ENCODE measurements around the gene FKBP1C. TPM values are rescaled to one million over a fixed set of nuclear protein-coding genes. Genes with fewer than 3 reads are reported as not detected.
"Not testable (repeated sequence)": the region's sequence is repeated elsewhere in the genome, so short reads cannot be mapped to it uniquely, and the experiment has no call there.

FKBP1C gene
- polyA plus RNA-seq: under 1 TPM in 1 of 3 donors, not detected in 2; 0.21 TPM

DNA sequence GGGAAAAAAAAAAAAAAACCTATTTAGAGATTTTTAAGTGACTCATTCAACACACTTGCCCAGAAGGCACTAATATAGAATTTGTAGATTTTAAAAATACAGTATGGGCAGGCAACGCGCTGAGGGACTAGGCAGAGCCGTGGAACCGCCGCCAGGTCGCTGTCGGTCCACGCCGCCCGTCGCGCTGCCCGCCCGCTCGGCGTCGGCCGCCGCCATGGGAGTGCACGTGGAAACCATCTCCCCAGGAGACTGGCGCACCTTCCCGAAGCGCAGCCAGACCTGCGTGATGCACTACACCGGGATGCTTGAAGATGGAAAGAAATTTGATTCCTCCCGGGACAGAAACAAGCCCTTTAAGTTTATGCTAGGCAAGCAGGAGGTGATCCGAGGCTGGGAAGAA, at the start of gene FKBP1C:
Gene FKBP1C (plus strand): TSS at position 127 of the 400 bp plus-strand sequence.
- peaks cover 7 to 35% (median 24%) of the 10 kb centered on the region in 6 donors for H3K9me3 Mint-ChIP-seq
- H3K27me3 Mint-ChIP-seq (ENCODE audit: low read depth in 3 of 3); H3K4me1 Mint-ChIP-seq; H3K4me3 Mint-ChIP-seq; H3K27ac Mint-ChIP-seq; DNase-seq; H3K36me3 Mint-ChIP-seq: not testable (repeated sequence)

DNA sequence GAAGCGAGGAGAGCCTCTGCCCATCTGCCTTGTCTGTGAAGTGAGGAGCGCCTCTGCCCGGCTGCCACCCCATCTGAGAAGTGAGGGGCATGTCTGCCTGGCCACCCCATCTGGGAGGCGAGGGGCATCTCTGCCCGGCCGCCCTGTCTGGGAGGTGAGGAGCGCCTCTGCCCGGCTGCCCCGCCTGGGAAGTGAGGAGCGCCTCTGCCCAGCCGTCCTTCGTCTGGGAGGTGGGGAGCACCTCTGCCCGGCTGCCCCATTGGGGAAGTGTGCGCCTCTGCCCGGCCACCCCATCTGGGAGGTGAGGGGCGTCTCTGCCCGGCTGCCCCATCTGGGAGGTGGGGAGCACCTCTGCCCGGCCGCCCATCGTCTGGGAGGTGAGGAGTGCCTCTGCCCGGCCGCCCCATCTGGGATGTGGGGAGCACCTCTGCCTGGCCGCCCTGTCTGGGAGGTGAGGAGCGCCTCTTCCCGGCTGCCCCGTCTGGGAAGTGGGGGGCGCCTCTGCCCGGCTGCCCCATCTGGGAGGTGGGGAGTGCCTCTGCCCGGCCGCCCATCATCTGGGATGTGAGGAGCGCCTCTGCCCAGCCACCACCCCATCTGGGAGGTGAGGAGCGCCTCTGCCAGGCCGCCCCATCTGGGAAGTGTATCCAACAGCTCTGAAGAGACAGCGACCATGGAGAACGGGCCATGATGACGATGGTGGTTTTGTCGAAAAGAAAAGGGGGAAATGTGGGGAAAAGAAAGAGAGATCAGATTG, 47.0 kb upstream of the FKBP1C start:
- H3K4me1 Mint-ChIP-seq; H3K27me3 Mint-ChIP-seq (ENCODE audit: low read depth in 3 of 3); H3K27ac Mint-ChIP-seq; H3K4me3 Mint-ChIP-seq; DNase-seq; H3K36me3 Mint-ChIP-seq: not testable (repeated sequence)
- H3K9me3 Mint-ChIP-seq: peaks cover 7 to 36% (median 18%) of the 10 kb centered on the region in 6 donors

DNA sequence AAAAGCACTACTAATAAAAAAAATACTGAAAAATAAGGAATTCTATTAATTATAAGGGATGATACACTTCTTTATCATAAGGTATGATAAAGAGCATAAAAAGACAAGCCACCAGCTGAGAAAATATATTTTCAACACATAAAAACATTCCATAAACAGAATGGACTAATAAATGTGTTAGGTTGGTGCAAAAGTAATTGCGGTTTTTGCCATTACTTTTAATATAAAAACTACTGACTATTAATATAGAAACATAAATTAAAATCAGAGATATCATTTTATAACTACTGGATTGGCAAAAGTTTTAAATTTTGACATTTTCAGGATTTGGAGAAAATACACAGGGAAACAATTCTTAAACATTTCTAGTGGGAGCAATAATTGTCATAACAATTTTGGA, 37.1 kb upstream of the FKBP1C start:
- H3K36me3 Mint-ChIP-seq: no peaks in the 10 kb centered on the region
- peaks cover 5 to 39% (median 8%) of the 10 kb centered on the region in 6 donors for H3K9me3 Mint-ChIP-seq
- H3K27ac Mint-ChIP-seq: no peak overlapping the region
- H3K4me1 Mint-ChIP-seq: no peaks in the 10 kb centered on the region
- H3K27me3 Mint-ChIP-seq (ENCODE audit: low read depth in 3 of 3): no peaks in the 10 kb centered on the region
- no peak for DNase-seq
- no peak overlapping the region for H3K4me3 Mint-ChIP-seq

DNA sequence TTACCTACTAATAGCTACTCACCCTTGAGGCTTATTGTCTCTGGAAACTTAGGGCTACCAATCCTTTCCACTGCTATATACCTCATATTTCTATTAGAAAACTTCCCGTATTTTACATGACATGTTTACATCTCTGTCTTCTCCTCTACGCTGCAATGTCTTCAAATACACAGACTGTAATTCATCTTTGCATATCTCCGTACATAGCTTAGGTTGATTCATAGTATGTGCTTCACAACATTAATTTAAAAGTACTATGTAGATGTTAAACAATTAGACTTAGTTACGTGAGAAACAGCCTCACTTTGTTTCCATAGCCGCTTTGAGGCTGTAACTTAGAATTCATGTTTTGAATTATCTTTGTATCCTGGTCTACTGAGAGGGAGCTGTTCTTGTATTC, 35.1 kb upstream of the FKBP1C start:
- no peak overlapping the region for H3K4me3 Mint-ChIP-seq
- no peak for DNase-seq
- no peaks in the 10 kb centered on the region for H3K4me1 Mint-ChIP-seq
- H3K9me3 Mint-ChIP-seq: peaks cover 0 to 25% (median 7%) of the 10 kb centered on the region in 6 donors
- no peaks in the 10 kb centered on the region for H3K36me3 Mint-ChIP-seq
- no peak overlapping the region for H3K27ac Mint-ChIP-seq
- H3K27me3 Mint-ChIP-seq (ENCODE audit: low read depth in 3 of 3): no peaks in the 10 kb centered on the region

DNA sequence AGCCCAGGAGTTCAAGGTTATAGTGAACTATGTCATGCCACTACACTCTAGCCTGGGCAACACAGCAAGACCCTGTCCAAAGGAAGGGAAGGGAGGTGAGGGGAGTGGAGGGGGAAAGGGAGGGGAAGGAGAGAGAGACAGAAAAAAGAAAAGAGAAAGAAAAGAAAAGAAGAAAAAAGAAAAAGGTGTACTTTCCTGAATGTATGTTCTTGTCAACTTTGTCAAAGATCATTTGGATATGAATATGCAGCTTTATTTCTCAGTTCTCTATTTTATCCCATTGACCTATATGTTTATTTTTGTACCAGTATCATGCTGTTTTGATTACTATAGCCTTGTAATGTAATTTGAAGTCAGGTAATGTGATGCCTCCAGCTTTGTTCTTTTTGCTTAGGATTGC, 30.9 kb upstream of the FKBP1C start:
- Mint-ChIP-seq H3K4me3 (no peak overlapping the region), H3K36me3 (no peaks in the 10 kb centered on the region), H3K9me3 (peaks cover 1 to 22% (median 4%) of the 10 kb centered on the region in 6 donors), H3K27me3 (ENCODE audit: low read depth in 3 of 3) (no peaks in the 10 kb centered on the region), H3K27ac (no peak overlapping the region), H3K4me1 (no peaks in the 10 kb centered on the region)
- no peak for DNase-seq

DNA sequence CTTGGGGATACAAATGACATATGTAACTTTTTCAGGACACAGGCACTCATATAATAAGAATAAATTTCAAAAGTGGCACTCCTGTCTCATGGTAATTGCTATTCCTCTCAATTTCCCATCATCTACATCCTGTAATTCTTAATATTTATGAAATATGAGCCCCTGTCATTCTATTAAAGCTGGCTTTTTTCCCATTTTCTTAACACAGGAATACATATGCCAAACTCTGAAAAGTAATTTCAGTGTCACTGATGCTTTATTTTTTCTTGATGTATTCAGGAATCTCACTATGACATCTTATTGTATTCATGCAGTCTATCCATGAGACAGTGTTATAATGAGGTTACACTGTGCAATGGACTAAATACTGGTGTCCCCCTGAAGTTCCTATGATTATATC, 24.3 kb upstream of the FKBP1C start:
- H3K4me1 Mint-ChIP-seq: no peaks in the 10 kb centered on the region
- H3K9me3 Mint-ChIP-seq: peaks cover 0 to 32% (median 12%) of the 10 kb centered on the region in 6 donors
- no peak overlapping the region for H3K27ac Mint-ChIP-seq

DNA sequence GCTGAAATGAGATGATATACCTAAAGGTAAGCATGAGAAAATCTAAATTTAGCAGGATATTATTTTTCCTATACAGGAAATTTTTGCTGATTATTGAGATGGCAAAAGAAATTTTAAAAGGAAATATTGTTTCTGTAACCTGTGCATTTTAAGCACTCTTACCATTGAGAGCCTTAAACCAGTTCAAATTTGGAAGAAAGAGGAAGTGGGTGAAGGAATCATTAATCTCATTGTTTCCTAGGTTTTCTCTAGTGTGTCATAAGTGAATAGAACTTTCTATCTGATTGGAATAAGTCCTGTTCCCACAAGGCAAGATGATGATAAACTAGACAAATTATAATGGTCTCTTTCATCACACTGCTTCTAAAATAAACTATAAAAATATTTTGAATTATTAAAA, 22.4 kb upstream of the FKBP1C start:
- no peak for DNase-seq
- peaks cover 5 to 44% (median 12%) of the 10 kb centered on the region in 6 donors for H3K9me3 Mint-ChIP-seq
- no peaks in the 10 kb centered on the region for H3K36me3 Mint-ChIP-seq
- H3K27me3 Mint-ChIP-seq (ENCODE audit: low read depth in 3 of 3): peaks cover 0 to 1% (median 0%) of the 10 kb centered on the region in 3 donors
- no peak overlapping the region for H3K4me3 Mint-ChIP-seq
- no peak overlapping the region for H3K27ac Mint-ChIP-seq
- H3K4me1 Mint-ChIP-seq: no peaks in the 10 kb centered on the region

More for the DNA sequence above, 24.3 kb upstream of the FKBP1C start:
- H3K36me3 Mint-ChIP-seq: no peaks in the 10 kb centered on the region
- H3K27me3 Mint-ChIP-seq (ENCODE audit: low read depth in 3 of 3): peaks cover 0 to 1% (median 0%) of the 10 kb centered on the region in 3 donors
- no peak for DNase-seq
- no peak overlapping the region for H3K4me3 Mint-ChIP-seq

DNA sequence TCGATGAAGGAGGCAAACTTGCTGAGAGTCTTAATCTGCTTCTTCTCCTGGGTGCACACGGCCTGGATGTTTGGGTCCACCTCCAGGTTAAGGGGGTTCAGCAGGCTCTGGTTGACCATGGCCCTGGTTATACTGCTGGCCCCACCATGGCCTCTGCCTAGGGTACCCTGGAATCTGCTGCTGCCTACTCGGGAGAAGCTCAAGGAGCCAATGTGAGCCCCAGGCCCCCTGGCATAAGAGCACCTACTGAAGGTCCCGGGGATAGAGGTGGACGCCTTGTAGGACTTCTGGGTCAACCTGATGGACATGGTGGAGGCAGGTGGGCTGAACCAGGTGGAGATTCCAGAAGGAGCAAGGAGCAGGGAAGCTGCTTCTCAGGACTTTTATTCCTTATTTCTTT, 17.9 kb upstream of the FKBP1C start:
- H3K4me1 Mint-ChIP-seq: no peaks in the 10 kb centered on the region
- H3K27ac Mint-ChIP-seq: no peak overlapping the region
- no peak overlapping the region for H3K4me3 Mint-ChIP-seq
- H3K36me3 Mint-ChIP-seq: no peaks in the 10 kb centered on the region
- peaks cover 0 to 1% (median 1%) of the 10 kb centered on the region in 3 donors for H3K27me3 Mint-ChIP-seq (ENCODE audit: low read depth in 3 of 3)
- no peak for DNase-seq
- peaks cover 5 to 45% (median 15%) of the 10 kb centered on the region in 6 donors for H3K9me3 Mint-ChIP-seq

DNA sequence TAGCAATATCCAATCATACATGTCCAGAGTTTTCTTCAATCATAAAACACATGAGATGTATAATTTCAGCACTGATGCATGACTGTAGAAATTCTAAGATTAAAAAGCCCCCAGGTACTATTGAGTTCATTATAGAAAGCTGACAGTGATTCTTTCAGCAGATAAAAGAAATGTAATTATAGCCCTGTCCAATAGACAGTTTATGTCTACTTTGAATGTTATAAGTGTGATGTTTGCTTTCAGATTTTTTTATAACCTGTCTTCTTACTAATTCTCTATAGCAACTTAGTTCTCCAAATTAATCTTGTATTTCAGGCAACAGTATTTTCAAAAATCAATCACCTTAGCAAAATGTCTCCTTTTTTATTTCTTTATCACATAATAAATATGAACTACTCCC, 13.5 kb upstream of the FKBP1C start:
- Mint-ChIP-seq H3K9me3 (peaks cover 3 to 39% (median 12%) of the 10 kb centered on the region in 6 donors), H3K4me1 (no peaks in the 10 kb centered on the region), H3K36me3 (no peaks in the 10 kb centered on the region), H3K27me3 (ENCODE audit: low read depth in 3 of 3) (peaks cover 0 to 1% (median 0%) of the 10 kb centered on the region in 3 donors), H3K4me3 (no peak overlapping the region), H3K27ac (no peak overlapping the region)
- no peak for DNase-seq

DNA sequence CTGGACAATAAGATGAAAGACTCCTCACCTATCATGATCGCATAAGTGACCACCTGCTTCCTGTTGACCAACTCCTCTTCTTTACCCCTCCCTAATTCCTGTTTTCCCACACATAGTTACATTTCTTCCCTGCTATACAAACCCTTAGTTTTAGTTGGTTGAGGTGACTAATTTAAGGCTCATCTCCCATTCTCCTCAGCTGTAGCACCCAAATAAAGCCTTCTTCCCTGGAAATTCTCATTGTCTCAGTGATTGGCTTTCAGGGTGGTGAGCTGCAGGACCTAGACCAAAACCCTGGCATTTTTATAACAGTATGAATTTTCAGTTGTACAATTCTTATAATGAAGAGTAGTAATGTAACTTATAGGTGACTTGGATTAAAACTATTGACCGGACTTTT, 2.1 kb downstream of the FKBP1C start:
- Mint-ChIP-seq H3K4me1 (no peaks in the 10 kb centered on the region), H3K27ac (no peak overlapping the region), H3K4me3 (no peak overlapping the region), H3K36me3 (no peaks in the 10 kb centered on the region), H3K9me3 (peaks cover 7 to 31% (median 18%) of the 10 kb centered on the region in 6 donors), H3K27me3 (ENCODE audit: low read depth in 3 of 3) (peaks cover 0 to 1% (median 0%) of the 10 kb centered on the region in 3 donors)
- DNase-seq: no peak

DNA sequence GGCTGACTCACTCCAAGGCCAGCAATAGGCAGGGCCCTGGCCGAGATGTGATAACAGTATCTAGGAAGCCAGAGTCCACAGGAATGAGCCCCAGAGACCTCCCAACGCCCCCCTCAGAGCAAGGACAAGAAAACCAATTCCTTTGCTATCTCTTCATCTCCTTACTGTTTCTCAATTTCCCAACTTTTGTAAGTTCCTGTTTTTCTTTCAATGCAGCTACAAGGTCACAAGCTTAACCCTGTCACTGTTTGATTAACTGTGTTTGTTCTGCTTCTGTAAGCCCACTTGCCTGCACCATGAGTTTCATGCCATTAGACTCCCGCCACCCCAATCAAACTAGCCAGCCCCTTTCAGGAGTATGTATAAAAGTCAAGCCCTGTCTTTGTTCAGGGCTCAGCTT, 3.5 kb downstream of the FKBP1C start:
- Mint-ChIP-seq H3K27me3 (ENCODE audit: low read depth in 3 of 3) (peaks cover 0 to 1% (median 0%) of the 10 kb centered on the region in 3 donors), H3K27ac (no peak overlapping the region), H3K4me1 (no peaks in the 10 kb centered on the region), H3K9me3 (peaks cover 7 to 33% (median 21%) of the 10 kb centered on the region in 6 donors), H3K4me3 (no peak overlapping the region), H3K36me3 (no peaks in the 10 kb centered on the region)
- no peak for DNase-seq

DNA sequence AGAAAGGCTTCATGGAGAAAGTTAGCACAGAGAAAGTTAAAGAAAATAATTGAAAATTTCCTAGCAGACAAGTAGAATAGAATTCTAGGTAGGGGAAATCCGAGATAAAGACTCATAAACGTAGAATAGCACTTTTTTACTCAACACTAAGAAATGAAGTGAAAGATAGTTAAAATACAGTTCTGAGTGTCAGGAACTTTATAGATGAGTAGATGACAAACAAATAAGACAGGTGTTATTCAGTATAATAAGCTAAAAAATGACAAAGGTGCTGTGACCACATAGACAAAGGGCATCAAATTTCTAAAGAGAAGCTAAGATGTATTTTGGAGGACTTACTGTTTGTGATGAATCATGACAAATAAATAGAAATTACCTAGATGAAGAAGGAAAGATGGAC, 12.9 kb downstream of the FKBP1C start:
- Mint-ChIP-seq H3K36me3 (no peaks in the 10 kb centered on the region), H3K27ac (no peak overlapping the region), H3K4me1 (no peaks in the 10 kb centered on the region), H3K4me3 (no peak overlapping the region), H3K27me3 (ENCODE audit: low read depth in 3 of 3) (peaks cover 0 to 1% (median 0%) of the 10 kb centered on the region in 3 donors), H3K9me3 (peaks cover 3 to 25% (median 14%) of the 10 kb centered on the region in 6 donors)
- no peak for DNase-seq

DNA sequence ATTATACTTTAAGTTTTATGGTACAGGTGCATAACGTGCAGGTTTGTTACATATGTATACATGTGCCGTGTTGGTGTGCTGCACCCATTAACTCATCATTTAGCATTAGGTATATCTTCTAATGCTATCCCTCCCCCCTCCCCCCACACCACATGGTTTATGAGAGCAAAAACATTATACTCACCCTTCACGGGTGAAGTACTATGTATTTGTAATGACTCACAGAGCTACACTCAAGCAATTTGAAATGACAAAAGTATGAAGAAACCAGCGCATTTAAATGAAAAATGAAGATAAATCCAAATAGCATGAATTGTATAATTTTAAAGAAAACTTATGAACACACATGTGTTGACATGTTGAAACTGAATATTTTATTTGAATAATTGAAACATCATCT, 14.7 kb downstream of the FKBP1C start:
- not testable (repeated sequence) for H3K27me3 Mint-ChIP-seq (ENCODE audit: low read depth in 3 of 3); H3K27ac Mint-ChIP-seq; H3K4me1 Mint-ChIP-seq; DNase-seq; H3K36me3 Mint-ChIP-seq; H3K4me3 Mint-ChIP-seq
- peaks cover 3 to 27% (median 16%) of the 10 kb centered on the region in 6 donors for H3K9me3 Mint-ChIP-seq

DNA sequence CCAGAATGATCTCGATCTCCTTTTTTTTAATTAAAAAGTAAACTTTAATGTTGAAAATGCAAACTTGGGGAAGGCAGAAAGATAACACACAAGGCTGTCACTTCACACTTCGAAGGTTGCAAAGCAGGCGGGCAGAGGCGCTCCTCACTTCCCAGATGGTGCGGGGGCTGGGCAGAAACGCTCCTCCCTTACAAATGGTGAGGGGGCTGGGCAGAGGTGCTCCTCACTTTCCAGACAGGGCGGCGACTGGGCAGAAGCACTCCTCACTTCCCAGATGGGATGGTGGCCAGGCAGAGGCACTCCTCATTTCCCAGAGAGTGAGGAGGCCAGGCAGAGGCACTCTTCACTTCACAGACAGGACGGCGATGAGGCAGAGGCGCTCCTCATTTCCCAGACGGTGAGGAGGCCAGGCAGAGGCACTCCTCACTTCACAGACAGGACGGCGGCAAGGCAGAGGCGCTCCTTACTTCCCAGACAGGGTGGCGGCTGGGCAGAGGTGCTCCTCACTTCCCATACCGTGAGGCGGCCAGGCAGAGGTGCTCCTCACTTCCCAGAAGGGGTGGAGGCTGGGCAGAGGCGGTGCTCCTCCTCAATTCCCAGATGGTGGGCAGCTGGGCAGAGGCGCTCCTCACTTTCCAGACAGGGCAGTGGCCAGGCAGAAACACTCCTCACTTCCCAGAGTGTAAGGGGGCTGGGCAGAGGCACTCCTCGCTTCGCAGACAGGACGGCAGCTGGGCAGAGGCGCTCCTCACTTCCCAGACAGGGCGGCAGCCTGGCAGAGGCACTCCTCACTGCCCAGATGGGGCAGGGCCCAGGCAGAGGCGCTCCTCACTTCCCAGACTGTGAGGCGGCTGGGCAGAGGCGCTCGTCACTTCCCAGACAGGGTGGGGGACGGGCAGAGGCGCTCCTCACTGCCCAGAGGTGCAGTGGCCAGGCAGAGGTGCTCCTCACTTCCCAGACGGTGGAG, 16.9 kb downstream of the FKBP1C start:
- H3K9me3 Mint-ChIP-seq: peaks cover 3 to 26% (median 16%) of the 10 kb centered on the region in 6 donors
- H3K4me3 Mint-ChIP-seq; H3K4me1 Mint-ChIP-seq; DNase-seq; H3K27ac Mint-ChIP-seq; H3K27me3 Mint-ChIP-seq (ENCODE audit: low read depth in 3 of 3); H3K36me3 Mint-ChIP-seq: not testable (repeated sequence)
